HEK293T (cell line): ENCODE results near the gene PSMB9.

Experiments
- ARNT ChIP-seq: fragments of 450-650 bp; IDR thresholded peaks from 2 replicates; pipeline ENCODE4 v1.6.1; 2017; ENCODE audit warnings: mild to moderate bottlenecking
- BHLHE40 ChIP-seq: fragments of 450-650 bp; IDR thresholded peaks from 2 replicates; pipeline ENCODE4 v1.6.1; 2016; ENCODE audit warnings: mild to moderate bottlenecking, moderate library complexity, borderline replicate concordance
- ELF4 ChIP-seq: fragments of 450-650 bp; IDR thresholded peaks from 2 replicates; pipeline ENCODE4 v1.6.1; 2017; ENCODE audit warnings: antibody characterized with exemption
- FOXA1 ChIP-seq: fragments of 450-650 bp; IDR thresholded peaks from 2 replicates; pipeline ENCODE4 v1.6.1; 2016; ENCODE audit warnings: mild to moderate bottlenecking
- FOXM1 ChIP-seq: fragments of 450-650 bp; IDR thresholded peaks from 2 replicates; pipeline ENCODE4 v1.6.1; 2017; ENCODE audit warnings: mild to moderate bottlenecking, borderline replicate concordance
- HDGF ChIP-seq: fragments of 450-650 bp; IDR thresholded peaks from 2 replicates; pipeline ENCODE4 v1.6.1; 2017; ENCODE audit warnings: antibody characterized with exemption, borderline replicate concordance
- PKNOX1 ChIP-seq: fragments of 450-650 bp; IDR thresholded peaks from 2 replicates; pipeline ENCODE4 v1.6.1; 2016
- SP1 ChIP-seq: fragments of 450-650 bp; IDR thresholded peaks from 2 replicates; pipeline ENCODE4 v1.6.1; 2017
- TARDBP ChIP-seq: fragments of 450-650 bp; IDR thresholded peaks from 2 replicates; pipeline ENCODE4 v1.6.1; 2016
- ZNF384 ChIP-seq: fragments of 450-650 bp; IDR thresholded peaks from 2 replicates; pipeline ENCODE4 v1.6.1; 2016

GRCh38 chr6:32842021-32842650, 11.9 kb upstream of the PSMB9 start:
- TF ChIP-seq FOXA1 = no peak
- TF ChIP-seq FOXM1 = no peak
- no peak for TF ChIP-seq ELF4
- TF ChIP-seq BHLHE40 = no peak
- no peak for TF ChIP-seq SP1
- no peak for TF ChIP-seq PKNOX1
- no peak for TF ChIP-seq ARNT
- no peak for TF ChIP-seq TARDBP
- TF ChIP-seq ZNF384 = no peak
- TF ChIP-seq HDGF = no peak
